MCF 10A (cell line): ENCODE data around the gene MTCH2. TPM values are rescaled to one million over a fixed set of nuclear protein-coding genes. Genes with fewer than 3 reads are reported as not detected.
A peak's percentile ranks its signal among the peaks of the same experiment; 100 is the strongest.
"Not testable (repeated sequence)": the region's sequence is repeated elsewhere in the genome, so short reads cannot be mapped to it uniquely, and the experiment has no call there.

Source experiments
- BruUV-seq: library from RNA; stranded (reverse); fragments of 400-500 nt; replicated peaks from 2 replicates; lab custom pipeline; 2021; lab: Mats Ljungman, UMichigan
- CTCF ChIA-PET: fragments of 300-600 bp; sonication (Branson Sonifier 250); formaldehyde crosslinking; extraction: SDS; loops from one replicate; lab custom pipeline; 2021; ENCODE audit warnings: antibody characterized with exemption, inconsistent platforms; lab: Yijun Ruan, JAX
- POLR2A ChIA-PET: fragments of 300-600, 350-650 bp; sonication (Branson Sonifier 250); formaldehyde crosslinking; extraction: SDS; loops from one replicate; lab custom pipeline; 2020; ENCODE audit warnings: antibody characterized with exemption, inconsistent platforms; lab: Yijun Ruan, JAX
- DNase-seq: peaks from one replicate; pipeline ENCODE4 v3.0.0-alpha.2; 2018; ENCODE audit not compliant: unreplicated experiment
- H3K27ac Mint-ChIP-seq: one replicate; pipeline ENCODE4 v1.8.0; 2022; ENCODE audit warnings: mild to moderate bottlenecking, low read depth, mixed read lengths; ENCODE audit not compliant: unreplicated experiment
- H3K27me3 Mint-ChIP-seq: one replicate; pipeline ENCODE4 v1.8.0; 2022; ENCODE audit warnings: mixed read lengths; ENCODE audit not compliant: insufficient read depth, unreplicated experiment
- H3K36me3 Mint-ChIP-seq: one replicate; pipeline ENCODE4 v1.8.0; 2022; ENCODE audit warnings: mild to moderate bottlenecking, moderate library complexity, mixed read lengths; ENCODE audit not compliant: insufficient read depth, unreplicated experiment
- H3K4me1 Mint-ChIP-seq: one replicate; pipeline ENCODE4 v1.8.0; 2022; ENCODE audit warnings: mixed read lengths; ENCODE audit not compliant: insufficient read depth, unreplicated experiment
- H3K4me3 Mint-ChIP-seq: one replicate; pipeline ENCODE4 v1.8.0; 2022; ENCODE audit warnings: mild to moderate bottlenecking, moderate library complexity, mixed read lengths; ENCODE audit not compliant: unreplicated experiment
- H3K9me3 Mint-ChIP-seq: one replicate; pipeline ENCODE4 v1.8.0; 2022; ENCODE audit warnings: mixed read lengths; ENCODE audit not compliant: unreplicated experiment
- intact Hi-C: fragments of 100-400 bp; cut with micrococcal nuclease; formaldehyde crosslinking; loops from 2 replicates; pipeline ENCODE4 v1.14.1; 2022
- total RNA-seq: library from RNA; stranded (reverse); gene quantifications from 2 replicates; pipeline ENCODE4 v1.2.3, GENCODE V29; 2022
- TF ChIP-seq, protein P1 (sequence below): fragments of 200-600 bp; IDR thresholded peaks from one replicate; pipeline ENCODE4 v1.8.0; 2022; ENCODE audit warnings: antibody characterized with exemption, mild to moderate bottlenecking; ENCODE audit not compliant: unreplicated experiment

Gene MTCH2
- total RNA-seq, 1 experiment from 2014 or later = 133 TPM

- intact Hi-C loops = no loop called here
- CTCF ChIA-PET = no interaction called here
- Mint-ChIP-seq H3K9me3 (no peaks in the 10 kb centered on the region), H3K4me3 (no peak overlapping the region), H3K4me1 (no peaks in the 10 kb centered on the region), H3K36me3 (no peaks in the 10 kb centered on the region), H3K27me3 (no peaks in the 10 kb centered on the region), H3K27ac (no peak overlapping the region)
- BruUV-seq = no TSS peak
- DNase-seq = no peak
- POLR2A ChIA-PET = interaction anchor here (0.7 kb wide), 1 partner anchor 28 kb away, joined by 5 read pairs; no protein-coding TSS in a partner anchor
- TF ChIP-seq, protein P1, sequence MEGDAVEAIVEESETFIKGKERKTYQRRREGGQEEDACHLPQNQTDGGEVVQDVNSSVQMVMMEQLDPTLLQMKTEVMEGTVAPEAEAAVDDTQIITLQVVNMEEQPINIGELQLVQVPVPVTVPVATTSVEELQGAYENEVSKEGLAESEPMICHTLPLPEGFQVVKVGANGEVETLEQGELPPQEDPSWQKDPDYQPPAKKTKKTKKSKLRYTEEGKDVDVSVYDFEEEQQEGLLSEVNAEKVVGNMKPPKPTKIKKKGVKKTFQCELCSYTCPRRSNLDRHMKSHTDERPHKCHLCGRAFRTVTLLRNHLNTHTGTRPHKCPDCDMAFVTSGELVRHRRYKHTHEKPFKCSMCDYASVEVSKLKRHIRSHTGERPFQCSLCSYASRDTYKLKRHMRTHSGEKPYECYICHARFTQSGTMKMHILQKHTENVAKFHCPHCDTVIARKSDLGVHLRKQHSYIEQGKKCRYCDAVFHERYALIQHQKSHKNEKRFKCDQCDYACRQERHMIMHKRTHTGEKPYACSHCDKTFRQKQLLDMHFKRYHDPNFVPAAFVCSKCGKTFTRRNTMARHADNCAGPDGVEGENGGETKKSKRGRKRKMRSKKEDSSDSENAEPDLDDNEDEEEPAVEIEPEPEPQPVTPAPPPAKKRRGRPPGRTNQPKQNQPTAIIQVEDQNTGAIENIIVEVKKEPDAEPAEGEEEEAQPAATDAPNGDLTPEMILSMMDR = no peak
These were observed 27.5 kb upstream of the MTCH2 start for GRCh38 chr11:47669856-47670255.

DNA sequence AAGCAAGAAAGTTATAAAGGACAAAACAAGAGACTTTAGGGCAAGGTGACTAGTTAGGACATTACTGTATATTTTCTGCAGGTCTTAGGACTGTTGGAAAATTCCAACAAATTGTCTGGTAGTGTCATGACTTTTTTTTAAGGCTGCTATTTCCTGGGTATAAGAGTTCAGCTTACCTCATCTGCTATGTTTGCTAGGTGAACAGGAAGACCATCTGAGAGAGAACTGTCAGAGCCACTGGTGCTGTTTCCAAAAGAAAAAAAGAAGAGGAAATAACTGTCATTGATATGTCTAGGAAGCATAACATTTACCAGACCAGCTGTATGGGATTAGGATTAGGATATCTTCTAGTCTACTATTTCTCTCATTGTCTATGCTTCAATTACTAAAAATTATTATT, 26.3 kb upstream of the MTCH2 start:
- ChIA-PET CTCF (no interaction called here), POLR2A (no interaction called here)
- DNase-seq = no peak
- intact Hi-C loops = no loop called here
- Mint-ChIP-seq H3K36me3 (no peaks in the 10 kb centered on the region), H3K27ac (no peak overlapping the region), H3K4me3 (no peak overlapping the region), H3K27me3 (no peaks in the 10 kb centered on the region), H3K9me3 (no peaks in the 10 kb centered on the region), H3K4me1 (no peaks in the 10 kb centered on the region)
- TF ChIP-seq, protein P1 = no peak
- BruUV-seq = no TSS peak

GRCh38 chr11:47667555-47667954, 25.2 kb upstream of the MTCH2 start:
- H3K4me3 Mint-ChIP-seq = no peak overlapping the region
- ChIA-PET CTCF (no interaction called here), POLR2A (no interaction called here)
- no peak overlapping the region for H3K27ac Mint-ChIP-seq
- H3K4me1 Mint-ChIP-seq = peaks cover 5% of the 10 kb centered on the region
- no TSS peak for BruUV-seq
- TF ChIP-seq, protein P1 = no peak
- no peaks in the 10 kb centered on the region for H3K36me3 Mint-ChIP-seq
- intact Hi-C loops = no loop called here
- DNase-seq = no peak
- no peaks in the 10 kb centered on the region for H3K27me3 Mint-ChIP-seq
- H3K9me3 Mint-ChIP-seq = no peaks in the 10 kb centered on the region

GRCh38 chr11:47667135-47667534, 24.8 kb upstream of the MTCH2 start:
- no peak overlapping the region for H3K4me3 Mint-ChIP-seq
- DNase-seq = no peak
- H3K36me3 Mint-ChIP-seq = no peaks in the 10 kb centered on the region
- no peak overlapping the region for H3K27ac Mint-ChIP-seq
- ChIA-PET POLR2A (no interaction called here), CTCF (no interaction called here)
- H3K9me3 Mint-ChIP-seq = no peaks in the 10 kb centered on the region
- H3K4me1 Mint-ChIP-seq = peaks cover 5% of the 10 kb centered on the region
- no peaks in the 10 kb centered on the region for H3K27me3 Mint-ChIP-seq
- intact Hi-C loops = no loop called here
- TF ChIP-seq, protein P1 = no peak
- BruUV-seq = no TSS peak

DNA sequence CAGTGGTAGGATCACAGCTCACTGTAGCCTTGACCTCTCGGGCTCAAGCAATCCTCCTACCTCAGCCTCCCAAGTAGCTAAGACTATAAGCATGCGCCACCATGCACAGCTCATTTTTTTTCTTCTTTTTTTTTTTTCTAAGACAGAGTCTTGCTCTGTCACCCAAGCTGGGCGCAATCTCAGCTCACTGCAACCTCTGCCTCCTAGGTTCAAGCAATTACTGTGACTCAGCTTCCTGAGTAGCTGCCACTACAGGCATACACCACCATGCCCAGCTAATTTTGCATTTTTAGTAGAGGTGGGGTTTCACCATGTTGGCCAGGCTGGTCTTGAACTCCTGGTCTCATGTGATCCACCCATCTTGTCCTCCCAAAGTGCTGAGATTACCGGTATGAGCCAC, 22.6 kb upstream of the MTCH2 start:
- CTCF ChIA-PET = interaction anchor here (0.7 kb wide), 1 partner anchor 10 kb away, joined by 3 read pairs; no protein-coding TSS in a partner anchor
- POLR2A ChIA-PET = interaction anchor here (0.6 kb wide), 1 partner anchor 85 kb away, joined by 3 read pairs; no protein-coding TSS in a partner anchor
- H3K4me1 Mint-ChIP-seq, H3K36me3 Mint-ChIP-seq, H3K27ac Mint-ChIP-seq, intact Hi-C loops, H3K9me3 Mint-ChIP-seq, BruUV-seq, H3K27me3 Mint-ChIP-seq, H3K4me3 Mint-ChIP-seq: not testable (repeated sequence)
- peak; percentile 60 for DNase-seq
